T-helper 17 cell (primary cell): ENCODE results near the gene KAZN. TPM values are rescaled to one million over a fixed set of nuclear protein-coding genes. Genes with fewer than 3 reads are reported as not detected.

Experiments used
- ATAC-seq: fragments of 150-1000 bp; cut with Tn5 transposase; 2 replicates; pipeline ENCODE4 v1.10.0; 2021; ENCODE audit warnings: mild to moderate bottlenecking, moderate library complexity
- DNase-seq, 3 donors: peaks; one replicate each; pipeline versions ENCODE4 v3.0.0 to v3.0.0-alpha.2; 2020 to 2021
- H3K9me3 ChIP-seq: one replicate; pipeline ENCODE4 v1.7.0; 2013; ENCODE audit warnings: low read length, mild to moderate bottlenecking; ENCODE audit not compliant: control insufficient read depth, poor library complexity, severe bottlenecking
- H3K27ac Mint-ChIP-seq: one replicate; pipeline ENCODE4 v1.8.0; 2022; ENCODE audit warnings: mild to moderate bottlenecking, moderate library complexity, mixed read lengths
- H3K27me3 Mint-ChIP-seq: one replicate; pipeline ENCODE4 v1.8.0; 2022; ENCODE audit warnings: mixed read lengths
- H3K36me3 Mint-ChIP-seq: one replicate; pipeline ENCODE4 v1.8.0; 2022; ENCODE audit warnings: low read depth, mixed read lengths
- H3K4me1 Mint-ChIP-seq: one replicate; pipeline ENCODE4 v1.8.0; 2022; ENCODE audit warnings: mild to moderate bottlenecking, mixed read lengths
- H3K4me3 Mint-ChIP-seq: one replicate; pipeline ENCODE4 v1.8.0; 2022; ENCODE audit warnings: mild to moderate bottlenecking, moderate library complexity, mixed read lengths
- total RNA-seq, 4 donors: library from RNA in 2 of 4; stranded (reverse) in 2 of 4; gene quantifications; one replicate each; pipeline ENCODE4 v1.2.3 and lab custom pipeline; 2022 to 2026

KAZN gene
- total RNA-seq, 2 donors from 2014 or later, result 0.10 to 0.62 TPM

- H3K4me3 Mint-ChIP-seq, result no peak overlapping the region
- no peak for ATAC-seq
Measured at GRCh38 chr1:14648391-14648790, 49.9 kb downstream of the KAZN start.

GRCh38 chr1:14648896-14649855 is 50.7 kb downstream of the KAZN start:
- H3K27me3 Mint-ChIP-seq, result no peaks in the 10 kb centered on the region
- H3K4me3 Mint-ChIP-seq, result no peak overlapping the region
- no peaks in the 10 kb centered on the region for H3K4me1 Mint-ChIP-seq
- no peaks in the 10 kb centered on the region for H3K36me3 Mint-ChIP-seq
- no peak for DNase-seq
- no peak overlapping the region for H3K27ac Mint-ChIP-seq
- ATAC-seq, result no peak
- no peaks in the 10 kb centered on the region for H3K9me3 ChIP-seq

More at GRCh38 chr1:14648391-14648790, 49.9 kb downstream of the KAZN start:
- Mint-ChIP-seq H3K36me3 (no peaks in the 10 kb centered on the region), H3K27me3 (no peaks in the 10 kb centered on the region), H3K27ac (no peak overlapping the region), H3K4me1 (no peaks in the 10 kb centered on the region)
- DNase-seq, result no peak
- no peaks in the 10 kb centered on the region for H3K9me3 ChIP-seq

GRCh38 chr1:14649976-14650375 is 51.5 kb downstream of the KAZN start:
- no peaks in the 10 kb centered on the region for H3K36me3 Mint-ChIP-seq

GRCh38 chr1:14650951-14651350 is 52.5 kb downstream of the KAZN start:
- no peaks in the 10 kb centered on the region for H3K4me1 Mint-ChIP-seq
- no peaks in the 10 kb centered on the region for H3K9me3 ChIP-seq
- H3K36me3 Mint-ChIP-seq, result no peaks in the 10 kb centered on the region
- H3K27ac Mint-ChIP-seq, result no peak overlapping the region
- DNase-seq, result no peak
- no peak for ATAC-seq
- H3K27me3 Mint-ChIP-seq, result no peaks in the 10 kb centered on the region
- H3K4me3 Mint-ChIP-seq, result no peak overlapping the region

More at GRCh38 chr1:14649976-14650375, 51.5 kb downstream of the KAZN start:
- Mint-ChIP-seq H3K4me1 (no peaks in the 10 kb centered on the region), H3K27ac (no peak overlapping the region), H3K4me3 (no peak overlapping the region), H3K27me3 (no peaks in the 10 kb centered on the region)
- H3K9me3 ChIP-seq, result no peaks in the 10 kb centered on the region
- ATAC-seq (no peak), DNase-seq (no peak)

- Mint-ChIP-seq H3K4me3 (no peak overlapping the region), H3K4me1 (no peaks in the 10 kb centered on the region), H3K36me3 (no peaks in the 10 kb centered on the region), H3K27ac (no peak overlapping the region), H3K27me3 (peaks cover 6% of the 10 kb centered on the region)
- ATAC-seq, result no peak
- H3K9me3 ChIP-seq, result no peaks in the 10 kb centered on the region
- no peak for DNase-seq
Measured at GRCh38 chr1:14652840-14653239, 54.4 kb downstream of the KAZN start.

- H3K9me3 ChIP-seq, result no peaks in the 10 kb centered on the region
- Mint-ChIP-seq H3K36me3 (no peaks in the 10 kb centered on the region), H3K4me1 (no peaks in the 10 kb centered on the region), H3K27ac (no peak overlapping the region), H3K27me3 (peaks cover 8% of the 10 kb centered on the region), H3K4me3 (no peak overlapping the region)
- DNase-seq, result no peak
- no peak for ATAC-seq
Measured at GRCh38 chr1:14653461-14653960, 55.0 kb downstream of the KAZN start.

- no peak for ATAC-seq
- Mint-ChIP-seq H3K4me1 (no peaks in the 10 kb centered on the region), H3K4me3 (no peak overlapping the region), H3K36me3 (no peaks in the 10 kb centered on the region), H3K27ac (no peak overlapping the region), H3K27me3 (peaks cover 8% of the 10 kb centered on the region)
- no peaks in the 10 kb centered on the region for H3K9me3 ChIP-seq
- DNase-seq, result no peak
Measured at GRCh38 chr1:14654554-14654953, 56.1 kb downstream of the KAZN start.

- DNase-seq, result no peak
- H3K27me3 Mint-ChIP-seq, result peaks cover 8% of the 10 kb centered on the region
- no peak overlapping the region for H3K4me3 Mint-ChIP-seq
- no peaks in the 10 kb centered on the region for H3K4me1 Mint-ChIP-seq
- ATAC-seq, result no peak
- H3K9me3 ChIP-seq, result no peaks in the 10 kb centered on the region
- H3K27ac Mint-ChIP-seq, result no peak overlapping the region
- no peaks in the 10 kb centered on the region for H3K36me3 Mint-ChIP-seq
Measured at GRCh38 chr1:14655385-14655784, 56.9 kb downstream of the KAZN start.

GRCh38 chr1:14656384-14656937 is 58.0 kb downstream of the KAZN start:
- H3K36me3 Mint-ChIP-seq, result no peaks in the 10 kb centered on the region
- no peak for DNase-seq
- H3K27ac Mint-ChIP-seq, result no peak overlapping the region
- no peak overlapping the region for H3K4me3 Mint-ChIP-seq
- ATAC-seq, result no peak
- no peaks in the 10 kb centered on the region for H3K9me3 ChIP-seq
- H3K27me3 Mint-ChIP-seq, result peaks cover 14% of the 10 kb centered on the region
- no peaks in the 10 kb centered on the region for H3K4me1 Mint-ChIP-seq

- Mint-ChIP-seq H3K27ac (no peak overlapping the region), H3K4me3 (no peak overlapping the region)
Measured at GRCh38 chr1:14658642-14659041, 60.2 kb downstream of the KAZN start.

GRCh38 chr1:14659913-14660312 is 61.4 kb downstream of the KAZN start:
- DNase-seq, result no peak
- ATAC-seq, result no peak
- Mint-ChIP-seq H3K27ac (no peak overlapping the region), H3K4me1 (no peaks in the 10 kb centered on the region), H3K36me3 (no peaks in the 10 kb centered on the region), H3K4me3 (no peak overlapping the region), H3K27me3 (peaks cover 14% of the 10 kb centered on the region)
- no peaks in the 10 kb centered on the region for H3K9me3 ChIP-seq

More at GRCh38 chr1:14658642-14659041, 60.2 kb downstream of the KAZN start:
- DNase-seq (no peak), ATAC-seq (no peak)
- H3K27me3 Mint-ChIP-seq, result peaks cover 14% of the 10 kb centered on the region
- no peaks in the 10 kb centered on the region for H3K4me1 Mint-ChIP-seq
- H3K36me3 Mint-ChIP-seq, result no peaks in the 10 kb centered on the region
- H3K9me3 ChIP-seq, result no peaks in the 10 kb centered on the region

GRCh38 chr1:14660801-14661200 is 62.3 kb downstream of the KAZN start:
- Mint-ChIP-seq H3K4me1 (no peaks in the 10 kb centered on the region), H3K36me3 (no peaks in the 10 kb centered on the region), H3K27ac (no peak overlapping the region), H3K4me3 (no peak overlapping the region), H3K27me3 (peaks cover 14% of the 10 kb centered on the region)
- ATAC-seq (no peak), DNase-seq (no peak)
- H3K9me3 ChIP-seq, result no peaks in the 10 kb centered on the region

- no peak for ATAC-seq
- Mint-ChIP-seq H3K27me3 (peaks cover 14% of the 10 kb centered on the region), H3K4me3 (no peak overlapping the region), H3K27ac (no peak overlapping the region), H3K4me1 (no peaks in the 10 kb centered on the region), H3K36me3 (no peaks in the 10 kb centered on the region)
- no peak for DNase-seq
- H3K9me3 ChIP-seq, result no peaks in the 10 kb centered on the region
Measured at GRCh38 chr1:14661222-14661621, 62.7 kb downstream of the KAZN start.
